Left lobe of liver (tissue), 2 donors: ENCODE data around the gene SEC24C. TPM values are rescaled to one million over a fixed set of nuclear protein-coding genes. Genes with fewer than 3 reads are reported as not detected.
"Not testable (repeated sequence)": the region's sequence is repeated elsewhere in the genome, so short reads cannot be mapped to it uniquely, and the experiment has no call there.

Experiments used
- ATAC-seq: fragments of 200-7000 bp; cut with Tn5 transposase; one replicate; pipeline ENCODE4 v1.9.1; 2020; ENCODE audit warnings: mild to moderate bottlenecking, moderate library complexity
- DNase-seq: peaks from one replicate; pipeline ENCODE4 v3.0.0-alpha.2; 2020; ENCODE audit warnings: low spot score
- total RNA-seq: library from RNA; stranded (reverse); gene quantifications from one replicate; pipeline ENCODE4 v1.2.1, GENCODE V29; 2021
- donor health status: DM: no; HTN: no; CAD: no; lungs with moderate emphysema.
- donor health status: DM: no; HTN: yes; CAD: no.

The SEC24C gene
- total RNA-seq, 1 donor from 2014 or later, result 38.5 TPM

- DNase-seq (peak; percentile 93), ATAC-seq (peak; percentile 94)
Observed at GRCh38 chr10:73730153-73730906, 13.8 kb upstream of the SEC24C start.

- no peak for DNase-seq
- ATAC-seq, result no peak
Observed at GRCh38 chr10:73731588-73732375, 12.4 kb upstream of the SEC24C start.

- ATAC-seq (no peak), DNase-seq (no peak)
Observed at GRCh38 chr10:73732426-73732825, 11.7 kb upstream of the SEC24C start.

- no peak for ATAC-seq
- DNase-seq, result no peak
Observed at GRCh38 chr10:73732931-73733623, 11.1 kb upstream of the SEC24C start.

- DNase-seq (no peak), ATAC-seq (no peak)
Observed at GRCh38 chr10:73734028-73734720, 10.0 kb upstream of the SEC24C start.

- ATAC-seq (no peak), DNase-seq (no peak)
Observed at GRCh38 chr10:73734796-73735305, 9.3 kb upstream of the SEC24C start.

GRCh38 chr10:73740501-73741254 is 3.5 kb upstream of the SEC24C start:
- not testable (repeated sequence) for ATAC-seq, DNase-seq

GRCh38 chr10:73742454-73742734 is 1.8 kb upstream of the SEC24C start:
- ATAC-seq, result no peak
- DNase-seq, result peak; percentile 32

- no peak for ATAC-seq
Observed at GRCh38 chr10:73743327-73743904, 756 bp upstream of the SEC24C start.

GRCh38 chr10:73744664-73744975 is 448 bp downstream of the SEC24C start:
- DNase-seq (no peak), ATAC-seq (peak; percentile 51)

More at GRCh38 chr10:73743327-73743904, 756 bp upstream of the SEC24C start:
- DNase-seq, result no peak

- DNase-seq (peak; percentile 27), ATAC-seq (no peak)
Observed at GRCh38 chr10:73746721-73747120, 2.5 kb downstream of the SEC24C start.

GRCh38 chr10:73750819-73751218 is 6.6 kb downstream of the SEC24C start:
- ATAC-seq (peak; percentile 91), DNase-seq (no peak)

GRCh38 chr10:73756183-73756582 is 12.0 kb downstream of the SEC24C start:
- DNase-seq (no peak), ATAC-seq (no peak)

- no peak for DNase-seq
- no peak for ATAC-seq
Observed at GRCh38 chr10:73758704-73759511, 14.7 kb downstream of the SEC24C start.

GRCh38 chr10:73759512-73760115 is 15.4 kb downstream of the SEC24C start:
- ATAC-seq, result peak; percentile 23

GRCh38 chr10:73761781-73762180 is 17.6 kb downstream of the SEC24C start:
- no peak for DNase-seq
- ATAC-seq, result no peak

More at GRCh38 chr10:73759512-73760115, 15.4 kb downstream of the SEC24C start:
- DNase-seq, result no peak

GRCh38 chr10:73762915-73763314 is 18.7 kb downstream of the SEC24C start:
- DNase-seq, result no peak
- ATAC-seq, result no peak

- ATAC-seq, result no peak
- DNase-seq, result no peak
Observed at GRCh38 chr10:73763343-73763742, 19.2 kb downstream of the SEC24C start.

- no peak for ATAC-seq
- no peak for DNase-seq
Observed at GRCh38 chr10:73765066-73765465, 20.9 kb downstream of the SEC24C start.
